MCF 10A (cell line): ENCODE data around the gene LEMD1. TPM values are rescaled to one million over a fixed set of nuclear protein-coding genes. Genes with fewer than 3 reads are reported as not detected.

ENCODE experiments used
- BruUV-seq: library from RNA; stranded (reverse); fragments of 400-500 nt; replicated peaks from 2 replicates; lab custom pipeline; 2021; lab: Mats Ljungman, UMichigan
- CTCF ChIA-PET: fragments of 300-600 bp; sonication (Branson Sonifier 250); formaldehyde crosslinking; extraction: SDS; loops from one replicate; lab custom pipeline; 2021; ENCODE audit warnings: antibody characterized with exemption, inconsistent platforms; lab: Yijun Ruan, JAX
- POLR2A ChIA-PET: fragments of 300-600, 350-650 bp; sonication (Branson Sonifier 250); formaldehyde crosslinking; extraction: SDS; loops from one replicate; lab custom pipeline; 2020; ENCODE audit warnings: antibody characterized with exemption, inconsistent platforms; lab: Yijun Ruan, JAX
- DNase-seq: peaks from one replicate; pipeline ENCODE4 v3.0.0-alpha.2; 2018; ENCODE audit not compliant: unreplicated experiment
- H3K27ac Mint-ChIP-seq: one replicate; pipeline ENCODE4 v1.8.0; 2022; ENCODE audit warnings: mild to moderate bottlenecking, low read depth, mixed read lengths; ENCODE audit not compliant: unreplicated experiment
- H3K27me3 Mint-ChIP-seq: one replicate; pipeline ENCODE4 v1.8.0; 2022; ENCODE audit warnings: mixed read lengths; ENCODE audit not compliant: insufficient read depth, unreplicated experiment
- H3K36me3 Mint-ChIP-seq: one replicate; pipeline ENCODE4 v1.8.0; 2022; ENCODE audit warnings: mild to moderate bottlenecking, moderate library complexity, mixed read lengths; ENCODE audit not compliant: insufficient read depth, unreplicated experiment
- H3K4me1 Mint-ChIP-seq: one replicate; pipeline ENCODE4 v1.8.0; 2022; ENCODE audit warnings: mixed read lengths; ENCODE audit not compliant: insufficient read depth, unreplicated experiment
- H3K4me3 Mint-ChIP-seq: one replicate; pipeline ENCODE4 v1.8.0; 2022; ENCODE audit warnings: mild to moderate bottlenecking, moderate library complexity, mixed read lengths; ENCODE audit not compliant: unreplicated experiment
- H3K9me3 Mint-ChIP-seq: one replicate; pipeline ENCODE4 v1.8.0; 2022; ENCODE audit warnings: mixed read lengths; ENCODE audit not compliant: unreplicated experiment
- CTCF ChIP-seq: fragments of 200-600 bp; IDR thresholded peaks from one replicate; pipeline ENCODE4 v1.8.0; 2022; ENCODE audit warnings: antibody characterized with exemption, mild to moderate bottlenecking; ENCODE audit not compliant: unreplicated experiment
- intact Hi-C: fragments of 100-400 bp; cut with micrococcal nuclease; formaldehyde crosslinking; loops from 2 replicates; pipeline ENCODE4 v1.14.1; 2022
- total RNA-seq: library from RNA; stranded (reverse); gene quantifications from 2 replicates; pipeline ENCODE4 v1.2.3, GENCODE V29; 2022

LEMD1 gene
- total RNA-seq, 1 experiment from 2014 or later: 1.4 TPM

- Mint-ChIP-seq H3K27ac (no peak overlapping the region), H3K4me1 (no peaks in the 10 kb centered on the region), H3K4me3 (peak overlapping the region; percentile 56), H3K36me3 (peaks cover 6% of the 10 kb centered on the region), H3K27me3 (peaks cover 58% of the 10 kb centered on the region), H3K9me3 (no peaks in the 10 kb centered on the region)
- CTCF ChIA-PET: interaction anchor here (0.5 to 6.9 kb wide), 31 partner anchors 9 to 1759 kb away, joined by 3 to 50 read pairs (median 4); no protein-coding TSS in a partner anchor
- POLR2A ChIA-PET: interaction anchor here (0.7 to 1.4 kb wide), 2 partner anchors 11 to 206 kb away, joined by 3 to 5 read pairs; no protein-coding TSS in a partner anchor
- no peak for DNase-seq
- intact Hi-C loops: loop anchor here (2.0 kb wide), 1 partner anchor 75 kb away; no protein-coding TSS in a partner anchor
- BruUV-seq: no TSS peak
- TF ChIP-seq CTCF: no peak
Observed at GRCh38 chr1:205429762-205430695, 8.2 kb upstream of the LEMD1 start.

GRCh38 chr1:205424901-205425600, 3.2 kb upstream of the LEMD1 start:
- no peak overlapping the region for H3K4me3 Mint-ChIP-seq
- ChIA-PET CTCF (interaction anchor here (0.9 to 13.4 kb wide), 18 partner anchors 9 to 233 kb away, joined by 3 to 296 read pairs (median 10); no protein-coding TSS in a partner anchor), POLR2A (interaction anchor here (0.7 to 2.9 kb wide), 4 partner anchors 9 to 61 kb away, joined by 3 to 11 read pairs (median 6); no protein-coding TSS in a partner anchor)
- no peaks in the 10 kb centered on the region for H3K4me1 Mint-ChIP-seq
- no peak for TF ChIP-seq CTCF
- peaks cover 6% of the 10 kb centered on the region for H3K36me3 Mint-ChIP-seq
- DNase-seq: no peak
- no peak overlapping the region for H3K27ac Mint-ChIP-seq
- intact Hi-C loops: no loop called here
- no TSS peak for BruUV-seq
- H3K9me3 Mint-ChIP-seq: no peaks in the 10 kb centered on the region
- peaks cover 62% of the 10 kb centered on the region for H3K27me3 Mint-ChIP-seq

DNA sequence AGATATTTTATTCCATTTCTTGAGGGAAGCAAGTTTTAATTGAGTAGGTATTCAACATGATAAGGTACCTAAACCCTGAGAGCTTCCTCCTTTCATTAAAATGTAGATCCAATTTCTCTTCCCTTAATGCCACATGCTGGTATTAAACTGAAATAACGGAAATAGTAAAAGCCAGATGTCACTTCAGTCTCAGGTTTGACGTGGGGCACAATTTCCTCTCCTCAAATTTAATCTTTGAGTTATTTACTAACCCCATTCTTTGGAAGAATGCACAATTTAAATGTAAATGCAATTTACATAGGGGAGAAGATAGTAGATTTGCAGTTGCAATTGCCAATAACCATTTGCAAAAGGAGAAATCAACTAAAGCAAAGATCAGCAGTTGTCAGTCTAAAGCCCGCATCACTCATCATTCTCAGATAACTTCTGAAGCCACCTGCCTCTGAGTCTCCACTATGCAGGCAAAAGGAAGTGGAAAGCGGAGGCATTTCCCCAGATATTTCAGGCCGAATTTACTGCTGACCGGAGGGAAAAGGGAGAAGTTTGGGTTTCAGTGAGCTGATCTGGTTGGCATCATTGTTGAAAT, 2.1 kb upstream of the LEMD1 start:
- no peaks in the 10 kb centered on the region for H3K9me3 Mint-ChIP-seq
- no TSS peak for BruUV-seq
- no peaks in the 10 kb centered on the region for H3K4me1 Mint-ChIP-seq
- ChIA-PET POLR2A (interaction anchor here (0.6 to 2.9 kb wide), 4 partner anchors 8 to 81 kb away, joined by 3 to 11 read pairs (median 6); partner anchors contain the start of gene CDK18), CTCF (interaction anchor here (0.6 to 13.4 kb wide), 31 partner anchors 8 to 304 kb away, joined by 3 to 296 read pairs (median 5); partner anchors contain the start of gene BLACAT1)
- peaks cover 67% of the 10 kb centered on the region for H3K27me3 Mint-ChIP-seq
- DNase-seq: no peak
- peaks cover 6% of the 10 kb centered on the region for H3K36me3 Mint-ChIP-seq
- H3K27ac Mint-ChIP-seq: no peak overlapping the region
- H3K4me3 Mint-ChIP-seq: no peak overlapping the region
- TF ChIP-seq CTCF: no peak
- intact Hi-C loops: loop anchor here (1.0 kb wide), 1 partner anchor 61 kb away; no protein-coding TSS in a partner anchor
